ENCODE data around the gene PLPPR1.

- TF ChIP-seq EZH2phosphoT487 (IDR thresholded peaks at IDR 0.05; ENCODE audit: borderline replicate concordance), result no peak
- TF ChIP-seq CTCF (conservative IDR thresholded peaks at IDR 0.05; ENCODE audit: low read length), result no peak
Observed at GRCh38 chr9:101362450-101362849, 333.9 kb downstream of the PLPPR1 start.

All from Loucy (cell line).